Coronary artery (tissue), 2 donors: ENCODE data around the gene FASN.

Experiments
- DNase-seq: peaks from one replicate; pipeline ENCODE4 v3.0.0-alpha.2; 2017; ENCODE audit warnings: low spot score
- H3K27ac ChIP-seq, 2 donors: fragments of 200-600 bp; sonication (generic); one replicate each; pipeline ENCODE4 v1.5.1; 2016 to 2019
- H3K4me3 ChIP-seq: fragments of 200-600 bp; sonication (generic); 2 replicates; pipeline ENCODE4 v1.5.1; 2016; ENCODE audit warnings: mild to moderate bottlenecking, moderate library complexity
- CTCF ChIP-seq: fragments of 200-600 bp; sonication (generic); IDR thresholded peaks from one replicate; pipeline ENCODE4 v1.5.1; 2019; ENCODE audit warnings: antibody characterized with exemption

The FASN gene

GRCh38 chr17:82048571-82048971 is 49.5 kb downstream of the FASN start:
- TF ChIP-seq CTCF: no peak
- H3K4me3 ChIP-seq: no peak overlapping the region
- no peak for DNase-seq
- H3K27ac ChIP-seq: no peak overlapping the region

- TF ChIP-seq CTCF: no peak
Measured at GRCh38 chr17:82047914-82048570, 50.0 kb downstream of the FASN start.

GRCh38 chr17:82047379-82047778 is 50.7 kb downstream of the FASN start:
- TF ChIP-seq CTCF: no peak
- no peak for DNase-seq
- no peak overlapping the region for H3K27ac ChIP-seq
- H3K4me3 ChIP-seq: no peak overlapping the region

More at GRCh38 chr17:82047914-82048570, 50.0 kb downstream of the FASN start:
- H3K4me3 ChIP-seq: no peak overlapping the region
- no peak overlapping the region for H3K27ac ChIP-seq
- DNase-seq: no peak

GRCh38 chr17:82046903-82047302 is 51.1 kb downstream of the FASN start:
- no peak overlapping the region for H3K4me3 ChIP-seq
- no peak overlapping the region for H3K27ac ChIP-seq
- DNase-seq: no peak
- no peak for TF ChIP-seq CTCF

- no peak overlapping the region for H3K4me3 ChIP-seq
- no peak overlapping the region for H3K27ac ChIP-seq
- no peak for DNase-seq
- no peak for TF ChIP-seq CTCF
Measured at GRCh38 chr17:82045936-82046484, 52.0 kb downstream of the FASN start.

GRCh38 chr17:82043507-82043906 is 54.5 kb downstream of the FASN start:
- Histone ChIP-seq H3K27ac (no peak overlapping the region), H3K4me3 (no peak overlapping the region)
- TF ChIP-seq CTCF: no peak
- DNase-seq: no peak

- no peak for TF ChIP-seq CTCF
- DNase-seq: no peak
- Histone ChIP-seq H3K27ac (no peak overlapping the region), H3K4me3 (no peak overlapping the region)
Measured at GRCh38 chr17:82042649-82043048, 55.4 kb downstream of the FASN start.
